Measurements from ENCODE around the gene NWD2.

NWD2 gene

GRCh38 chr4:37434469-37434868, 189.9 kb downstream of the NWD2 start:
- no peaks in the 10 kb centered on the region for H3K9me3 ChIP-seq (ENCODE audit: control insufficient read depth, insufficient read depth, low read depth, low read length)
- POLR2A ChIA-PET: no interaction called here
- CTCF ChIA-PET: interaction anchor here (0.6 to 1.0 kb wide), 4 partner anchors 12 to 360 kb away, joined by 3 to 4 read pairs (median 3); a partner anchor contains a TSS
- TF ChIP-seq MYNN (tag by site-specific recombination; IDR thresholded peaks at IDR 0.05; ENCODE audit: borderline replicate concordance): no peak
- no peak for TF ChIP-seq ZBTB7A (tag by site-specific recombination; IDR thresholded peaks at IDR 0.05; ENCODE audit: low read depth)
- TF ChIP-seq ZNF391 (tag by site-specific recombination; IDR thresholded peaks at IDR 0.05; ENCODE audit: borderline replicate concordance, low read depth): no peak
- no peak for TF ChIP-seq AEBP2 (tag by site-specific recombination; IDR thresholded peaks at IDR 0.05; ENCODE audit: borderline replicate concordance)
- TF ChIP-seq ZNF148 (tag by site-specific recombination; IDR thresholded peaks at IDR 0.05; ENCODE audit: borderline replicate concordance): no peak
- no peak for TF ChIP-seq ZNF670 (tag by site-specific recombination; IDR thresholded peaks at IDR 0.05; ENCODE audit: low read depth)
- no peak for TF ChIP-seq ZNF140 (tag by site-specific recombination; IDR thresholded peaks at IDR 0.05)
- TF ChIP-seq TRIM28 (IDR thresholded peaks at IDR 0.05; ENCODE audit: borderline replicate concordance, low read length): no peak
- TF ChIP-seq ZNF488 (tag by site-specific recombination; IDR thresholded peaks at IDR 0.05): no peak
- TF ChIP-seq GLIS1 (tag by site-specific recombination; IDR thresholded peaks at IDR 0.05): no peak
- no peak for TF ChIP-seq ZNF10 (tag by site-specific recombination; IDR thresholded peaks at IDR 0.05)
- TF ChIP-seq ZNF548 (tag by site-specific recombination; IDR thresholded peaks at IDR 0.05): no peak
- no peak for TF ChIP-seq ZNF513 (tag by site-specific recombination; IDR thresholded peaks at IDR 0.05)
- TF ChIP-seq ZNF624 (tag by site-specific recombination; IDR thresholded peaks at IDR 0.05): no peak
- no peak for TF ChIP-seq ZNF175 (tag by site-specific recombination; IDR thresholded peaks at IDR 0.05)
- no peak for TF ChIP-seq SCRT2 (tag by site-specific recombination; IDR thresholded peaks at IDR 0.05)
- no peak for TF ChIP-seq PRDM6 (tag by site-specific recombination; IDR thresholded peaks at IDR 0.05)
- no peak for TF ChIP-seq ZNF626 (tag by site-specific recombination; IDR thresholded peaks at IDR 0.05)
- TF ChIP-seq ZNF600 (tag by site-specific recombination; IDR thresholded peaks at IDR 0.05): no peak
- TF ChIP-seq ZNF155 (tag by site-specific recombination; IDR thresholded peaks at IDR 0.05): no peak
- H3K27ac ChIP-seq (ENCODE audit: extremely low read depth, low read depth, low read length): no peak overlapping the region
- peaks cover 3% of the 10 kb centered on the region; the same call in 1 of the 2 replicates for H3K4me1 ChIP-seq (ENCODE audit: control insufficient read depth, insufficient read depth, low read length)
- no peak overlapping the region for H3K4me3 ChIP-seq (ENCODE audit: low read depth, low read length)
- no peaks in the 10 kb centered on the region for H3K36me3 ChIP-seq (ENCODE audit: control insufficient read depth in 2 of 2, insufficient read depth in 1 of 2, low read length in 2 of 2)
